GM06990 (cell line): Measurements from ENCODE around the gene PIN4.

Experiments
- DNase-seq: peaks from one replicate; pipeline ENCODE4 v3.0.0-alpha.2; 2011; ENCODE audit not compliant: insufficient read length; ENCODE audit errors: extremely low read depth
- H3K27me3 ChIP-seq: replicated peaks from 2 replicates; pipeline ENCODE4 v1.6.0; 2011; ENCODE audit warnings: low read length; ENCODE audit not compliant: control insufficient read depth, insufficient read depth
- H3K36me3 ChIP-seq: 2 replicates; pipeline ENCODE4 v1.5.1; 2011; ENCODE audit warnings: low read length; ENCODE audit not compliant: control insufficient read depth, insufficient read depth
- H3K4me3 ChIP-seq: replicated peaks from 2 replicates; pipeline ENCODE4 v1.5.1; 2011; ENCODE audit warnings: low read depth, mild to moderate bottlenecking, control low read depth, low read length
- TF ChIP-seq, protein P1 (sequence below): IDR thresholded peaks from 2 replicates; pipeline ENCODE4 v1.5.1; 2011; ENCODE audit warnings: low read length, control low read depth, mild to moderate bottlenecking, inconsistent platforms; ENCODE audit not compliant: insufficient read depth, poor library complexity, severe bottlenecking

The PIN4 gene

DNA sequence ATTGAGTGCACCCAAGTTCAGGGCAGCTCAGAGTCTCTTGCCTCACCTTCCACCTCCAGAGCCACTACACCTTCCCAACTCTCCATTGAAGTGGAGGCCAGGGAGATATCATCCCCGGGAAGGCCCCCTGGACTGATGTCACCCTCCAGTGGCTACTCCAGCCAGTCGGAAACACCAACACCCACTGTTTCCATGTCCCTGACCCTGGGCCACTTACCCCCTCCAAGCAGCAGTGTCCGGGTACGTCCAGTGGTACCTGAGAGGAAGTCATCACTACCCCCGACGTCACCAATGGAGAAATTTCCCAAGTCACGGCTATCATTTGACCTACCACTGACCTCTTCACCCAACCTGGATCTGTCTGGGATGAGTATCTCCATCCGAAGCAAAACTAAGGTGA lies 42.0 kb upstream of the PIN4 start:
- Histone ChIP-seq H3K36me3 (no peaks in the 10 kb centered on the region), H3K4me3 (no peak overlapping the region), H3K27me3 (no peaks in the 10 kb centered on the region)
- TF ChIP-seq, protein P1, sequence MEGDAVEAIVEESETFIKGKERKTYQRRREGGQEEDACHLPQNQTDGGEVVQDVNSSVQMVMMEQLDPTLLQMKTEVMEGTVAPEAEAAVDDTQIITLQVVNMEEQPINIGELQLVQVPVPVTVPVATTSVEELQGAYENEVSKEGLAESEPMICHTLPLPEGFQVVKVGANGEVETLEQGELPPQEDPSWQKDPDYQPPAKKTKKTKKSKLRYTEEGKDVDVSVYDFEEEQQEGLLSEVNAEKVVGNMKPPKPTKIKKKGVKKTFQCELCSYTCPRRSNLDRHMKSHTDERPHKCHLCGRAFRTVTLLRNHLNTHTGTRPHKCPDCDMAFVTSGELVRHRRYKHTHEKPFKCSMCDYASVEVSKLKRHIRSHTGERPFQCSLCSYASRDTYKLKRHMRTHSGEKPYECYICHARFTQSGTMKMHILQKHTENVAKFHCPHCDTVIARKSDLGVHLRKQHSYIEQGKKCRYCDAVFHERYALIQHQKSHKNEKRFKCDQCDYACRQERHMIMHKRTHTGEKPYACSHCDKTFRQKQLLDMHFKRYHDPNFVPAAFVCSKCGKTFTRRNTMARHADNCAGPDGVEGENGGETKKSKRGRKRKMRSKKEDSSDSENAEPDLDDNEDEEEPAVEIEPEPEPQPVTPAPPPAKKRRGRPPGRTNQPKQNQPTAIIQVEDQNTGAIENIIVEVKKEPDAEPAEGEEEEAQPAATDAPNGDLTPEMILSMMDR = no peak
- no peak for DNase-seq

DNA sequence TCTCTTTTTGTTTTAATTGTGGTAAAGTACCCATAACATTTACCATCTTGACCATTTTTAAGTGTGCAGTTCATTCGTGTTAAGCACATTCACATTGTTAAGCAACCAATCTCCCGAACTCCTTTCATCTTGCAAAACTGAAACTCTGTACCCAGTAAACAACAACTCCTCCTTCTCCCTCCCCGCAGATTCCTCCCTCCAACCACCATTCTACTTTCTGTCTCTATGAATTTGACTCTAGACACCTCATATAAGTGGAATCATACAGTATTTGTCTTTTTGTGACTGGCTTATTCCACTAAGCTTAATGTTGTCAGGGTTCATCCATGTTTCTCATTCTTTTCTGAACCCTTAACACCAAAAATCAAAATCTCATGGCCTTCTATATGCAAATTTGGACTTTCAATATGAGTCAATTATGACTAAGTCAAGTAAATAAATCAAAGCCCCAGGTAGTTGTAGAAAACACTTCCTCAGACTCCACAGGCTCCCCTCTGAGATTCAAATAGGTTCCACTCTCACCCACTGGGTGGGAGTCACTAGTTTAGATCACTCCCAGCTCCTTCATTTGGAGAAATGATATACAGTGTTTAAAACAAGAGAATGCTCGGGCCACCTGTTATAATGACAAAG lies 40.1 kb upstream of the PIN4 start:
- H3K36me3 ChIP-seq = no peaks in the 10 kb centered on the region
- TF ChIP-seq, protein P1 = no peak
- DNase-seq = no peak
- no peak overlapping the region for H3K4me3 ChIP-seq
- H3K27me3 ChIP-seq = no peaks in the 10 kb centered on the region

DNA sequence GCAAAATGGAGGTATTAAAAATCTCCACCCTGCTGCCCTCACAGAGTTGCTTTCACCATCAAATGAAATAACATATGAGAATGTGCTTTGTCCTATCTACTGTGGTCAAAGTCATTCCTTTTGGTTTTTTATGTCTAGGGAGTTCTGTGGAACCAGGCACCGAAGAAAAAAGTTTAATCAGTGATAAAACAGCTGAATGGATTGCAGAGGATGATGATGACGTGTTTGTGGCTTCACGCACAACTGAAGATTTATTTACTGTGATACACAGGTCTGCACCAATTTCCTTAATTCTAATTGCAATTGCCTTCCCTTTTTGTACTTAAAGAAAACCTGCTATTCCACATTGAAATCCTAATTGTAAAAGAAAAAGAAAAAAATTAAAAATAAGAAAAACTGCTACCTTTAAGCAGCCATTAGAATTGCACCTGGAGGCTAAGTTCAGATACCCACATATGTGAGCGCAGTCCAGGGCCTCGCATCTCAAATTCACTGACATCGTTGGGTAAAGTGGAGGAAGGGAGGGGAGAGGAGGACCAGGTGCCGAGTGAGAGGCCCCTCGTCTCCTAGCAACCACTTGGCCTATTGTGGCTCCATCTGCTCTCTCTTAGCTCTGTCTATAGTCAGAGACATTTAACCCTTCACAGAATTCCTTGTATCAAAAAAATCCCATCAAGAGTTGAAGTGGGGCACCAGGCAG lies 39.3 kb upstream of the PIN4 start:
- TF ChIP-seq, protein P1 = no peak
- no peak for DNase-seq
- Histone ChIP-seq H3K27me3 (no peaks in the 10 kb centered on the region), H3K36me3 (no peaks in the 10 kb centered on the region), H3K4me3 (no peak overlapping the region)

DNA sequence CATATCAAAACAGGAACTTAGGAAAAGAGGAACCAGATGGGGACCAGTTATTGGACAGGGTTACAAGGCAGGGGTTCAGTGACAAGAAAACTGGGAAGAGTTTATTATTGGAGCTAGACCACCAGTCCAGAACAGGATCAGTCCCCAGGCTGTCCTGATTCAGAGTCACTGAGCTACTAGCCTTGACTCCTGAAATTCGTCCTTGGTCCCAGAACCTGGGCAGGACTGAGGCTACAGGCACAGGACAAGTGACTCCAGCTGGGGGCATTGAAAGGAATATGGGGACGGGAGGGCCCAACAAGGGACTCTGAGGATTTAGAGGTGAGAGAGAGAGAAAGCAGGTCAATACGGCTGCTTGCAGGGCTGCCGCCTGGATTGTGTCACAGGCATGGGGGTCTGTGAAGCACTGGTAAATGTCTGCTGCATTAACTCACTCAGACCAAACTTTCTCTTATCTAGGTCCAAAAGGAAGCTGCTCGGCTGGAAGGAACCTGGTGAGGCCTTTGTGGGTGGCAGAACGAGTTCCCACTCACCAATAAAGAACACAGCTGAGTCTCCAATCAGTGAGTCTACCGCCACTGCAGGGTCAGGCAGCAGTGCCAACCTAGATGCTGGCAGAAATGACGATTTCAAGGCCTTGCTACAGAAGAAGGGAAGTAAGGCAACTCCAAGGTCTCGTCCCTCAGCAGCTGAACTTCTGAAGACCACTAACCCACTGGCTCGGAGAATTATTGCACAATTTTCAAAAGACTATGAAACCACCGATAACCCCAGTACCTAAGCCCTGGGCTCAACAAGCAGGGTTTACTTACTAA lies 38.6 kb upstream of the PIN4 start:
- TF ChIP-seq, protein P1 = no peak
- no peaks in the 10 kb centered on the region for H3K27me3 ChIP-seq
- no peak for DNase-seq
- no peaks in the 10 kb centered on the region for H3K36me3 ChIP-seq
- no peak overlapping the region for H3K4me3 ChIP-seq

DNA sequence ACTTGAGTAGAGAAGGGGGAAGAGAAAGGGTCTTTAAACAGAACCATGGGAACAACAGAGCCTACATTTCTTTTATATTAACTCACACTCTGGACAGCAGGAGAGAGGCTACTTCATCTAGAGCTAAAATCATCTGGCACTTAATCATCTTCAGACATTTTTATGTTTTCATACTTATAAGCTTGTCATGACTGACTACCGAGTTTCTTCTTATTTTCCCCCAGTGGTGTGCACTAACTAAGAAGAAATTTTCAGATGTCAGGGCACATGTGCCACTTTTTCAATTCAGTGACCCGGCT lies 38.0 kb upstream of the PIN4 start:
- H3K27me3 ChIP-seq = no peaks in the 10 kb centered on the region
- no peak for DNase-seq
- H3K36me3 ChIP-seq = no peaks in the 10 kb centered on the region
- no peak overlapping the region for H3K4me3 ChIP-seq
- TF ChIP-seq, protein P1 = no peak
